ENCODE measurements around the gene CD22.
"Not testable (repeated sequence)": the region's sequence is repeated elsewhere in the genome, so short reads cannot be mapped to it uniquely, and the experiment has no call there.

Gene CD22

GRCh38 chr19:35362261-35363000 lies 33.4 kb downstream of the CD22 start:
- DNase-seq: no peak

- no peak for DNase-seq
Measured at GRCh38 chr19:35363001-35363590, 34.1 kb downstream of the CD22 start.

- DNase-seq: no peak
Measured at GRCh38 chr19:35363711-35364425, 34.9 kb downstream of the CD22 start.

GRCh38 chr19:35365303-35365702 lies 36.3 kb downstream of the CD22 start:
- no peak for DNase-seq

- DNase-seq: no peak
Measured at GRCh38 chr19:35368378-35368777, 39.4 kb downstream of the CD22 start.

- DNase-seq: no peak
Measured at GRCh38 chr19:35369522-35369921, 40.5 kb downstream of the CD22 start.

- no peak for DNase-seq
Measured at GRCh38 chr19:35370722-35371121, 41.7 kb downstream of the CD22 start, which contains the start of gene GPR42. GPR42 (plus strand) TSS chr19:35371068; CDS start chr19:35371360, 292 bp downstream.

- no peak for DNase-seq
Measured at GRCh38 chr19:35373492-35373891, 44.5 kb downstream of the CD22 start.

- DNase-seq: not testable (repeated sequence)
Measured at GRCh38 chr19:35374031-35374430, 45.0 kb downstream of the CD22 start.

GRCh38 chr19:35375505-35376307 lies 46.7 kb downstream of the CD22 start:
- DNase-seq: no peak

- DNase-seq: no peak
Measured at GRCh38 chr19:35377656-35378055, 48.7 kb downstream of the CD22 start.

- no peak for DNase-seq
Measured at GRCh38 chr19:35378356-35378755, 49.4 kb downstream of the CD22 start.

GRCh38 chr19:35379545-35379944 lies 50.6 kb downstream of the CD22 start:
- not testable (repeated sequence) for DNase-seq

- DNase-seq: no peak
Measured at GRCh38 chr19:35379992-35380391, 51.0 kb downstream of the CD22 start.

- DNase-seq: no peak
Measured at GRCh38 chr19:35380450-35381124, 51.6 kb downstream of the CD22 start.

GRCh38 chr19:35381318-35381717 lies 52.3 kb downstream of the CD22 start:
- no peak for DNase-seq

- no peak for DNase-seq
Measured at GRCh38 chr19:35381926-35382325, 52.9 kb downstream of the CD22 start.

GRCh38 chr19:35383536-35383935 lies 54.5 kb downstream of the CD22 start:
- DNase-seq: no peak

GRCh38 chr19:35388277-35389054 lies 59.5 kb downstream of the CD22 start:
- no peak for DNase-seq

- DNase-seq: no peak
Measured at GRCh38 chr19:35389192-35389861, 60.3 kb downstream of the CD22 start.

Measured in CD4-positive, alpha-beta T cell treated with Interferon alpha-2 for 1 hour (primary cell).